OCI-LY3 (cell line): Measurements from ENCODE around the gene PHF3.
A peak's percentile ranks its signal among the peaks of the same experiment; 100 is the strongest.

Experiments
- H2AFZ ChIP-seq: fragments of 200-600, 300-600 bp; shearing (Covaris generic); 2 replicates; pipeline ENCODE4 v1.6.0; 2014; ENCODE audit warnings: antibody characterized with exemption, low read depth, low read length
- H3K27ac ChIP-seq: fragments of 200-600, 300-600 bp; sonication (generic); 2 replicates; pipeline ENCODE4 v1.5.1; 2014; ENCODE audit warnings: mild to moderate bottlenecking, low read length, moderate library complexity, mixed read lengths
- H3K27me3 ChIP-seq: fragments of 200-600, 300-600 bp; sonication (generic); 2 replicates; pipeline ENCODE4 v1.6.1; 2014; ENCODE audit warnings: low read depth, low read length, mixed read lengths
- H3K36me3 ChIP-seq: fragments of 200-600, 300-600 bp; sonication (generic); replicated peaks from 2 replicates; pipeline ENCODE3; 2014; ENCODE audit warnings: low read depth, low read length, mixed read lengths
- H3K4me1 ChIP-seq: fragments of 300-600, 200-600 bp; sonication (generic); 2 replicates; pipeline ENCODE4 v1.6.1; 2014; ENCODE audit warnings: low read length, mixed read lengths
- H3K4me2 ChIP-seq: fragments of 200-600, 300-600 bp; sonication (generic); 2 replicates; pipeline ENCODE4 v1.6.1; 2014; ENCODE audit warnings: low read length, mixed read lengths
- H3K4me3 ChIP-seq: fragments of 300-600, 200-600 bp; sonication (generic); 2 replicates; pipeline ENCODE4 v1.5.1; 2014; ENCODE audit warnings: antibody characterized with exemption, mild to moderate bottlenecking, low read length, moderate library complexity
- H3K79me2 ChIP-seq: fragments of 300-600, 200-600 bp; shearing (Covaris generic); 2 replicates; pipeline ENCODE4 v1.6.1; 2014; ENCODE audit warnings: mild to moderate bottlenecking, low read length, mixed read lengths
- H3K9ac ChIP-seq: fragments of 300-600, 200-600 bp; shearing (Covaris generic); 2 replicates; pipeline ENCODE4 v1.6.0; 2014; ENCODE audit warnings: mild to moderate bottlenecking, low read length, moderate library complexity
- H3K9me3 ChIP-seq: fragments of 200-600, 300-600 bp; shearing (Covaris generic); 2 replicates; pipeline ENCODE4 v1.6.1; 2014; ENCODE audit warnings: low read length, mixed read lengths; ENCODE audit not compliant: insufficient read depth
- H4K20me1 ChIP-seq: fragments of 200-600, 300-600 bp; sonication (generic); 2 replicates; pipeline ENCODE4 v1.6.1; 2016; ENCODE audit warnings: low read length, mixed read lengths; ENCODE audit not compliant: insufficient read depth
- EZH2phosphoT487 ChIP-seq: fragments of 200-600 bp; shearing (Covaris generic); IDR thresholded peaks from 2 replicates; pipeline ENCODE4 v1.6.1; 2018; ENCODE audit warnings: antibody characterized with exemption, mixed run types, low read depth
- TF ChIP-seq, protein P1 (sequence below): fragments of 200-600, 300-600 bp; sonication (generic); IDR thresholded peaks from 2 replicates; pipeline ENCODE4 v1.5.1; 2014; ENCODE audit warnings: antibody characterized with exemption, low read length, low read depth

The PHF3 gene, protein sequence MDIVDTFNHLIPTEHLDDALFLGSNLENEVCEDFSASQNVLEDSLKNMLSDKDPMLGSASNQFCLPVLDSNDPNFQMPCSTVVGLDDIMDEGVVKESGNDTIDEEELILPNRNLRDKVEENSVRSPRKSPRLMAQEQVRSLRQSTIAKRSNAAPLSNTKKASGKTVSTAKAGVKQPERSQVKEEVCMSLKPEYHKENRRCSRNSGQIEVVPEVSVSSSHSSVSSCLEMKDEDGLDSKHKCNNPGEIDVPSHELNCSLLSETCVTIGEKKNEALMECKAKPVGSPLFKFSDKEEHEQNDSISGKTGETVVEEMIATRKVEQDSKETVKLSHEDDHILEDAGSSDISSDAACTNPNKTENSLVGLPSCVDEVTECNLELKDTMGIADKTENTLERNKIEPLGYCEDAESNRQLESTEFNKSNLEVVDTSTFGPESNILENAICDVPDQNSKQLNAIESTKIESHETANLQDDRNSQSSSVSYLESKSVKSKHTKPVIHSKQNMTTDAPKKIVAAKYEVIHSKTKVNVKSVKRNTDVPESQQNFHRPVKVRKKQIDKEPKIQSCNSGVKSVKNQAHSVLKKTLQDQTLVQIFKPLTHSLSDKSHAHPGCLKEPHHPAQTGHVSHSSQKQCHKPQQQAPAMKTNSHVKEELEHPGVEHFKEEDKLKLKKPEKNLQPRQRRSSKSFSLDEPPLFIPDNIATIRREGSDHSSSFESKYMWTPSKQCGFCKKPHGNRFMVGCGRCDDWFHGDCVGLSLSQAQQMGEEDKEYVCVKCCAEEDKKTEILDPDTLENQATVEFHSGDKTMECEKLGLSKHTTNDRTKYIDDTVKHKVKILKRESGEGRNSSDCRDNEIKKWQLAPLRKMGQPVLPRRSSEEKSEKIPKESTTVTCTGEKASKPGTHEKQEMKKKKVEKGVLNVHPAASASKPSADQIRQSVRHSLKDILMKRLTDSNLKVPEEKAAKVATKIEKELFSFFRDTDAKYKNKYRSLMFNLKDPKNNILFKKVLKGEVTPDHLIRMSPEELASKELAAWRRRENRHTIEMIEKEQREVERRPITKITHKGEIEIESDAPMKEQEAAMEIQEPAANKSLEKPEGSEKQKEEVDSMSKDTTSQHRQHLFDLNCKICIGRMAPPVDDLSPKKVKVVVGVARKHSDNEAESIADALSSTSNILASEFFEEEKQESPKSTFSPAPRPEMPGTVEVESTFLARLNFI (N-terminal part only)

DNA sequence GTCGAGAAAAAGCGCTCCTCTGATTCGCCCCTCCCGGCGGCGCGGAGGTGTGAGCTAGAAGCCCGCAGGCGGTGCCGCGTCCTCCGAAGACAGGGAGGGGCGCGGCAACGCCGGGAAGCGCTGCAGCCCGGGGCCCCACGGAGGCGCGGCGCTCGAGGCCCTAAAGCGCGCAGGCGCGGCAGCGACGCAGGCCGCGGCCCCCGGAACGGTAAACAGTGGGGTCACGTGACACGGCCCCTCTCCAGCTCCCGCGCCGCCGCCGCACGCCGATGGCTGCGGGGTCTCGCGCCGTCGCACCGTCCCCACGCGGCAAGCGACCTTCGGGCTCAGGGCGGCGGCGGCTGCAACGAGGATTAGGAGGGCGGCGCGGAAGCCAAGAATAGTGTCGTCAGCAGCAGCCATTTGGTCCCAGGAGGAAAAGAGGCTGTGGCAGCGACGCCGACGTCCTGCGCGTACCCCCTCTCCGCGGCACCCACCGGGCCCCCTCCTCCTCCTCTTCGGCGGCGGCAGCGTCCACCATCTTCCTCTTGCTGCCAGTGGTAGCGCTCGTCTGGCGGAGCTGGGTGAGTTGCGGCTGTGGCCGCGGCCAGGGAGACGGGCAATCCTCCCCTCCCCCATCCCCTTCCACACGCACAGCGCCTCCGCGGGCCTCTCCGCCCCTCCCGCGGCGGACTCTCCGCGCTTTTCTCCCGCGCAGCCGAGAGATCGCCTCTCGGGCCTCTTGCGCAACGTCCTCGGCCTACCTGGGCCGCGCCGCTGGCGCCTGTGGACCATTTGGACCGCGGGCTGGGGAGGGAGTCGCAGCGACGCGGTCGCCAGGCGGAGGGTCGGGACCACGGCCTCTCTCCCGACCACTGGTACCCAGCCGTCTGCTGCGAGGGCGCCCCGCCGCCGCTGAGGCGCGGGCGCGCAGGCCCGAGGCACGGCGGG lies at the start of gene PHF3:
PHF3 (plus strand) TSS at position 215 of the 930 bp plus-strand sequence. CDS start 10,750 bp downstream, outside the sequence.
- TF ChIP-seq, protein P1, sequence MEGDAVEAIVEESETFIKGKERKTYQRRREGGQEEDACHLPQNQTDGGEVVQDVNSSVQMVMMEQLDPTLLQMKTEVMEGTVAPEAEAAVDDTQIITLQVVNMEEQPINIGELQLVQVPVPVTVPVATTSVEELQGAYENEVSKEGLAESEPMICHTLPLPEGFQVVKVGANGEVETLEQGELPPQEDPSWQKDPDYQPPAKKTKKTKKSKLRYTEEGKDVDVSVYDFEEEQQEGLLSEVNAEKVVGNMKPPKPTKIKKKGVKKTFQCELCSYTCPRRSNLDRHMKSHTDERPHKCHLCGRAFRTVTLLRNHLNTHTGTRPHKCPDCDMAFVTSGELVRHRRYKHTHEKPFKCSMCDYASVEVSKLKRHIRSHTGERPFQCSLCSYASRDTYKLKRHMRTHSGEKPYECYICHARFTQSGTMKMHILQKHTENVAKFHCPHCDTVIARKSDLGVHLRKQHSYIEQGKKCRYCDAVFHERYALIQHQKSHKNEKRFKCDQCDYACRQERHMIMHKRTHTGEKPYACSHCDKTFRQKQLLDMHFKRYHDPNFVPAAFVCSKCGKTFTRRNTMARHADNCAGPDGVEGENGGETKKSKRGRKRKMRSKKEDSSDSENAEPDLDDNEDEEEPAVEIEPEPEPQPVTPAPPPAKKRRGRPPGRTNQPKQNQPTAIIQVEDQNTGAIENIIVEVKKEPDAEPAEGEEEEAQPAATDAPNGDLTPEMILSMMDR = 0 out of 2 replicates have a peak, but pooled peaks have one; percentile 10
- TF ChIP-seq EZH2phosphoT487 = no peak
- Histone ChIP-seq H3K9ac (peak within 1 kb of the TSS; percentile 89), H3K36me3 (no peaks in the 10 kb centered on the region), H3K4me2 (peak within 1 kb of the TSS; percentile 92), H2AFZ (peak within 1 kb of the TSS; percentile 99), H3K4me1 (peaks cover 23% of the 10 kb centered on the region), H3K27me3 (no peaks in the 10 kb centered on the region), H3K9me3 (no peaks in the 10 kb centered on the region), H4K20me1 (peaks cover 41% of the 10 kb centered on the region), H3K27ac (peak within 1 kb of the TSS; percentile 75), H3K79me2 (peaks cover 50% of the 10 kb centered on the region), H3K4me3 (peak within 1 kb of the TSS; percentile 90)

DNA sequence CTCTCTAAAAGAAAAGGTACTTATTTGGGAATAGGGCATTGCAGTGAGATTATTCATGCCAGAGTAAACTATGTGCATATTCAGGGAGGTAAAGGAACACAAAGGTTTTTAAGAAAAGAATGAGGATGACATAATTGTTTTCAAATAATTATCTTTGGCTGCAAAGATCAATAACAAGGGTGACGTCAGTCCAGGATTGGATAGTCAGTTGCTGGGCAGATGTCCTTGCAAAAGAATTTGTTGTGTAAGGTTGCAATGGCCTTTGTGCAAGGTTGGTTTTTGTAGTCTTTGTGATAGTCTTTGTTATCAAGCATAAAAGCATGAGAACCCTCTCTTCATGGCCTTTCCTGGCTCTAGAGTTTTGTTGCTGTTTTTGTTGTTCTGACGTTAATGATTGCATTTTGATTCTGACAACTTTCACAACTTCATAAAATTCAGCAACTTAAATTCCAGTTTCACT lies 45.6 kb upstream of the PHF3 start:
- Histone ChIP-seq H3K36me3 (no peaks in the 10 kb centered on the region), H3K27me3 (0 out of 2 replicates have a peak, but pooled peaks cover 6% of the 10 kb centered on the region), H3K4me2 (no peak overlapping the region), H4K20me1 (no peaks in the 10 kb centered on the region), H3K27ac (no peak overlapping the region), H3K79me2 (no peaks in the 10 kb centered on the region), H3K9me3 (no peaks in the 10 kb centered on the region), H3K9ac (no peak overlapping the region), H3K4me1 (peaks cover 4% of the 10 kb centered on the region; the same call in 1 of the 2 replicates), H2AFZ (no peak overlapping the region), H3K4me3 (no peak overlapping the region)
- TF ChIP-seq, protein P1 = no peak

DNA sequence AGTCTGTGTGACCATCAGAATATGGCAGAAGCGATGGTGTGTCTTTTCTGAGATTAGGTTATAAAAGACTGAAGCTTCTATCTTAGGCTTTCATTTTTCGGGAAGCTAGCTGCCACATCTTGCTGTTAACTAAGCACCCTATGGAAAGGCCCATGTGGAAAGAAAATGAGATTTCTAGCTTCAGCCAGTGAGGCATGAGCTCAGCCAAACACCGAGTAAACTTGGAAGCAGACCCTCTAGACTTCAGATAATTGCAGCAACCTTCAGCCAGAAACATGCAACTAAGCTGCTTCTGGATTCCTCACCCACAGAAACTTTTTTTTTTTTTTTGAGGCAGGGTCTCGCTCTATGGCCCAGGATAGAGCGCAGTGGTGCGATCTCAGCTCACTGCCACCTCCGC lies 42.7 kb upstream of the PHF3 start:
- Histone ChIP-seq H3K4me3 (no peak overlapping the region), H3K79me2 (no peaks in the 10 kb centered on the region), H2AFZ (no peak overlapping the region), H3K27ac (no peak overlapping the region), H3K4me2 (no peak overlapping the region), H4K20me1 (no peaks in the 10 kb centered on the region), H3K4me1 (peaks cover 9% of the 10 kb centered on the region), H3K9ac (no peak overlapping the region), H3K9me3 (no peaks in the 10 kb centered on the region), H3K27me3 (0 out of 2 replicates have a peak, but pooled peaks cover 6% of the 10 kb centered on the region), H3K36me3 (no peaks in the 10 kb centered on the region)
- TF ChIP-seq, protein P1 = no peak
- no peak for TF ChIP-seq EZH2phosphoT487
